Natural killer cell (primary cell): ENCODE results near the gene KRTAP20-1. TPM values are rescaled to one million over a fixed set of nuclear protein-coding genes. Genes with fewer than 3 reads are reported as not detected.

Experiments used
- ATAC-seq, 3 donors: fragments of 150-1000 bp in 2 of 3; fragments of 200-7000 bp in 1 of 3; cut with Tn5 transposase; 1 replicate in 1 of 3; 2 replicates in 2 of 3; pipeline ENCODE4 v1.10.0; 2021; ENCODE audit warnings: mild to moderate bottlenecking in 2 of 3, moderate library complexity in 2 of 3
- DNase-seq, 2 donors: peaks; one replicate each; pipeline versions ENCODE4 v3.0.0 to v3.0.0-alpha.2; 2013 to 2021; ENCODE audit warnings: mixed read lengths in 1 of 2
- H3K27ac ChIP-seq: one replicate; pipeline ENCODE4 v1.5.1; 2013; ENCODE audit warnings: mild to moderate bottlenecking, low read length
- H3K27me3 ChIP-seq: one replicate; pipeline ENCODE4 v1.6.1; 2013; ENCODE audit warnings: low read length; ENCODE audit not compliant: control insufficient read depth, insufficient read depth
- H3K36me3 ChIP-seq: one replicate; pipeline ENCODE4 v1.6.1; 2013; ENCODE audit warnings: low read length; ENCODE audit not compliant: control insufficient read depth, insufficient read depth
- H3K4me1 ChIP-seq: one replicate; pipeline ENCODE4 v1.6.1; 2013; ENCODE audit warnings: low read length; ENCODE audit not compliant: control insufficient read depth, insufficient read depth
- H3K4me3 ChIP-seq: one replicate; pipeline ENCODE4 v1.5.1; 2013; ENCODE audit warnings: low read length
- H3K9me3 ChIP-seq: one replicate; pipeline ENCODE4 v1.6.1; 2013; ENCODE audit warnings: low read length; ENCODE audit not compliant: control insufficient read depth, insufficient read depth
- H3K27ac Mint-ChIP-seq, 2 donors: one replicate each; pipeline ENCODE4 v1.8.0; 2022; ENCODE audit warnings: mild to moderate bottlenecking in 2 of 2, mixed read lengths in 2 of 2, moderate library complexity in 1 of 2
- H3K27me3 Mint-ChIP-seq, 2 donors: one replicate each; pipeline ENCODE4 v1.8.0; 2022; ENCODE audit warnings: low read depth in 2 of 2, mixed read lengths in 2 of 2
- H3K36me3 Mint-ChIP-seq: one replicate; pipeline ENCODE4 v1.8.0; 2022; ENCODE audit warnings: mixed read lengths
- H3K4me1 Mint-ChIP-seq, 2 donors: one replicate each; pipeline ENCODE4 v1.8.0; 2022; ENCODE audit warnings: mixed read lengths in 2 of 2
- H3K4me3 Mint-ChIP-seq: one replicate; pipeline ENCODE4 v1.8.0; 2022; ENCODE audit warnings: mild to moderate bottlenecking, moderate library complexity, mixed read lengths
- H3K9me3 Mint-ChIP-seq, 2 donors: one replicate each; pipeline ENCODE4 v1.8.0; 2022; ENCODE audit warnings: mixed read lengths in 2 of 2
- CTCF ChIP-seq: fragments of 200-600 bp; IDR thresholded peaks from one replicate; pipeline ENCODE4 v1.8.0; 2022; ENCODE audit warnings: antibody characterized with exemption
- WGBS: methylation state at CpG from one replicate; pipeline ENCODE4 v1.1.7; 2013; ENCODE audit warnings: missing lambda C conversion rate; ENCODE audit not compliant: insufficient coverage; 5-methylcytosine and 5-hydroxymethylcytosine counted together
- intact Hi-C: fragments of 100-400 bp; cut with micrococcal nuclease; formaldehyde crosslinking; loops from one replicate; pipeline ENCODE4 v1.14.2; 2022
- total RNA-seq, 4 donors: library from RNA; stranded (reverse); fragments of 120-200 nt in 1 of 4; gene quantifications; one replicate each; pipeline versions ENCODE4 v1.2.3 to v1.2.4, GENCODE V29; 2013 to 2022

KRTAP20-1 gene
- total RNA-seq, 3 donors from 2014 or later (not counting 1 experiment from before 2014, with no cell fraction given): not detected

- no peak within 1 kb of the TSS for H3K4me3 Mint-ChIP-seq
- Histone ChIP-seq H3K4me1 (no peaks in the 10 kb centered on the region), H3K27me3 (no peaks in the 10 kb centered on the region), H3K36me3 (no peaks in the 10 kb centered on the region), H3K4me3 (no peak within 1 kb of the TSS), H3K9me3 (no peaks in the 10 kb centered on the region), H3K27ac (no peak within 1 kb of the TSS)
- peaks cover 13 to 17% of the 10 kb centered on the region in 2 donors for H3K9me3 Mint-ChIP-seq
- TF ChIP-seq CTCF: no peak
- no peak within 1 kb of the TSS for H3K27ac Mint-ChIP-seq
- DNase-seq (no peak), ATAC-seq (no peak)
- no peaks in the 10 kb centered on the region for H3K36me3 Mint-ChIP-seq
- 100% methylated on average over 1 of the region's 1 CpG for WGBS
- no peaks in the 10 kb centered on the region for H3K27me3 Mint-ChIP-seq
- H3K4me1 Mint-ChIP-seq: no peaks in the 10 kb centered on the region
- intact Hi-C loops: no loop called here
Measured at GRCh38 chr21:30634906-30635305, 18.7 kb downstream of the KRTAP20-1 start, which contains the start of gene KRTAP20-2. TSS of gene KRTAP20-2 (plus strand) at chr21:30635206. CDS start at chr21:30635264, 58 bp downstream.

GRCh38 chr21:30638686-30639085 is 22.5 kb downstream of the KRTAP20-1 start:
- no peaks in the 10 kb centered on the region for H3K27me3 Mint-ChIP-seq
- Histone ChIP-seq H3K27ac (no peak overlapping the region), H3K9me3 (no peaks in the 10 kb centered on the region), H3K4me3 (no peak overlapping the region), H3K36me3 (no peaks in the 10 kb centered on the region), H3K27me3 (no peaks in the 10 kb centered on the region), H3K4me1 (no peaks in the 10 kb centered on the region)
- DNase-seq: no peak
- no peak for ATAC-seq
- no peak overlapping the region for H3K4me3 Mint-ChIP-seq
- WGBS: 84% methylated on average over 2 of the region's 3 CpGs
- H3K36me3 Mint-ChIP-seq: no peaks in the 10 kb centered on the region
- intact Hi-C loops: no loop called here
- no peak overlapping the region for H3K27ac Mint-ChIP-seq
- no peaks in the 10 kb centered on the region for H3K4me1 Mint-ChIP-seq
- no peak for TF ChIP-seq CTCF
- peaks cover 13 to 15% of the 10 kb centered on the region in 2 donors for H3K9me3 Mint-ChIP-seq

- Mint-ChIP-seq H3K4me1 (no peaks in the 10 kb centered on the region), H3K27ac (no peak within 1 kb of the TSS), H3K9me3 (peaks cover 18 to 20% of the 10 kb centered on the region in 2 donors), H3K27me3 (no peaks in the 10 kb centered on the region), H3K4me3 (no peak within 1 kb of the TSS), H3K36me3 (no peaks in the 10 kb centered on the region)
- no peak for ATAC-seq
- no peak for DNase-seq
- intact Hi-C loops: no loop called here
- H3K4me3 ChIP-seq: no peak within 1 kb of the TSS
- TF ChIP-seq CTCF: no peak
- H3K27ac ChIP-seq: no peak within 1 kb of the TSS
- no peaks in the 10 kb centered on the region for H3K4me1 ChIP-seq
- H3K9me3 ChIP-seq: no peaks in the 10 kb centered on the region
- no peaks in the 10 kb centered on the region for H3K27me3 ChIP-seq
- WGBS: 80% methylated on average over 2 of the region's 2 CpGs
- no peaks in the 10 kb centered on the region for H3K36me3 ChIP-seq
Measured at GRCh38 chr21:30642564-30642963, 26.3 kb downstream of the KRTAP20-1 start, which contains the start of gene KRTAP20-3. TSS of gene KRTAP20-3 (plus strand) at chr21:30642864.

- no peak for DNase-seq
- no peak overlapping the region for H3K27ac ChIP-seq
- H3K27me3 ChIP-seq: no peaks in the 10 kb centered on the region
- Mint-ChIP-seq H3K27me3 (no peaks in the 10 kb centered on the region), H3K9me3 (peaks cover 18 to 22% of the 10 kb centered on the region in 2 donors), H3K4me3 (no peak overlapping the region), H3K27ac (no peak overlapping the region), H3K4me1 (no peaks in the 10 kb centered on the region), H3K36me3 (no peaks in the 10 kb centered on the region)
- H3K36me3 ChIP-seq: no peaks in the 10 kb centered on the region
- intact Hi-C loops: no loop called here
- H3K4me3 ChIP-seq: no peak overlapping the region
- no peak for TF ChIP-seq CTCF
- WGBS: no CpG with 5 or more reads among the region's 1 CpG
- H3K9me3 ChIP-seq: no peaks in the 10 kb centered on the region
- no peak for ATAC-seq
- H3K4me1 ChIP-seq: no peaks in the 10 kb centered on the region
Measured at GRCh38 chr21:30646904-30647414, 30.7 kb downstream of the KRTAP20-1 start.
